IMR-90 (cell line): Measurements from ENCODE around the gene CCL15. TPM values are rescaled to one million over a fixed set of nuclear protein-coding genes. Genes with fewer than 3 reads are reported as not detected.

Experiments
- ATAC-seq: fragments of 200-7000 bp; cut with Tn5 transposase; 2 replicates; pipeline ENCODE4 v1.9.1; 2020; ENCODE audit warnings: low read depth, mild to moderate bottlenecking, moderate library complexity
- BruUV-seq: library from RNA; stranded (reverse); fragments of 400-500 nt; replicated peaks from 2 replicates; lab custom pipeline; 2021; lab: Mats Ljungman, UMichigan
- CTCF ChIA-PET: fragments of 300-600 bp; formaldehyde crosslinking; extraction: SDS; loops from one replicate; lab custom pipeline; 2021; ENCODE audit warnings: antibody characterized with exemption; lab: Yijun Ruan, JAX
- POLR2A ChIA-PET: fragments of 300-600 bp; sonication (Branson Sonifier 250); formaldehyde crosslinking; loops from one replicate; lab custom pipeline; 2022; ENCODE audit warnings: antibody characterized with exemption; ENCODE audit not compliant: unreplicated experiment; lab: Charles Lee
- DNase-seq: peaks from one replicate; pipeline ENCODE4 v3.0.0; 2013
- H2AFZ ChIP-seq: replicated peaks from 2 replicates; pipeline ENCODE3; 2013; ENCODE audit warnings: low read length, mild to moderate bottlenecking; ENCODE audit not compliant: poor library complexity
- H2AK5ac ChIP-seq: 2 replicates; pipeline ENCODE4 v1.6.1; 2013; ENCODE audit warnings: low read depth, low read length, inconsistent platforms
- H2AK9ac ChIP-seq: replicated peaks from 2 replicates; pipeline ENCODE3; 2013; ENCODE audit warnings: mild to moderate bottlenecking, low read depth, low read length, moderate library complexity; ENCODE audit not compliant: poor library complexity
- H2BK120ac ChIP-seq: 2 replicates; pipeline ENCODE4 v1.6.1; 2013; ENCODE audit warnings: low read depth, low read length, inconsistent platforms
- H2BK15ac ChIP-seq: 3 replicates; pipeline ENCODE4 v1.6.1; 2013; ENCODE audit warnings: low read depth, low read length, inconsistent platforms
- H2BK20ac ChIP-seq: 2 replicates; pipeline ENCODE4 v1.6.1; 2013; ENCODE audit warnings: low read depth, mild to moderate bottlenecking, inconsistent platforms, low read length, moderate library complexity
- H2BK5ac ChIP-seq: 2 replicates; pipeline ENCODE4 v1.6.1; 2013; ENCODE audit warnings: mild to moderate bottlenecking, low read depth, low read length, inconsistent platforms; ENCODE audit not compliant: poor library complexity, severe bottlenecking
- H3K14ac ChIP-seq: replicated peaks from 2 replicates; pipeline ENCODE4 v1.6.1; 2013; ENCODE audit warnings: low read depth, low read length, inconsistent platforms
- H3K18ac ChIP-seq: 2 replicates; pipeline ENCODE4 v1.6.1; 2013; ENCODE audit warnings: low read depth, low read length, control low read depth
- H3K23ac ChIP-seq: 2 replicates; pipeline ENCODE4 v1.6.1; 2013; ENCODE audit warnings: low read depth, low read length, inconsistent platforms
- H3K27ac ChIP-seq: 2 replicates; pipeline ENCODE4 v1.5.1; 2013; ENCODE audit warnings: mild to moderate bottlenecking, control low read depth, low read length; ENCODE audit not compliant: insufficient read depth
- H3K27me3 ChIP-seq: 2 replicates; pipeline ENCODE4 v1.6.1; 2013; ENCODE audit warnings: low read length; ENCODE audit not compliant: control insufficient read depth, insufficient read depth
- H3K36me3 ChIP-seq: 2 replicates; pipeline ENCODE4 v1.6.1; 2013; ENCODE audit warnings: low read length, mixed read lengths; ENCODE audit not compliant: control insufficient read depth, insufficient read depth
- H3K4ac ChIP-seq: 2 replicates; pipeline ENCODE4 v1.6.1; 2013; ENCODE audit warnings: low read depth, low read length, inconsistent platforms
- H3K4me1 ChIP-seq: 2 replicates; pipeline ENCODE4 v1.6.1; 2013; ENCODE audit warnings: low read length, mixed read lengths; ENCODE audit not compliant: control insufficient read depth, insufficient read depth
- H3K4me2 ChIP-seq: 2 replicates; pipeline ENCODE4 v1.6.1; 2013; ENCODE audit warnings: low read depth, mild to moderate bottlenecking, control low read depth, low read length, moderate library complexity
- H3K4me3 ChIP-seq: 2 replicates; pipeline ENCODE4 v1.5.1; 2013; ENCODE audit warnings: low read depth, mild to moderate bottlenecking, control low read depth, low read length, moderate library complexity; ENCODE audit not compliant: insufficient read depth
- H3K56ac ChIP-seq: 2 replicates; pipeline ENCODE4 v1.6.1; 2013; ENCODE audit warnings: low read length, inconsistent platforms; ENCODE audit not compliant: insufficient read depth; ENCODE audit errors: extremely low read depth
- H3K79me1 ChIP-seq, 2 experiments: 2 replicates each; pipeline ENCODE4 v1.6.1; 2013; ENCODE audit warnings: low read length in 2 of 2, inconsistent platforms in 1 of 2, low read depth in 1 of 2
- H3K9ac ChIP-seq: 2 replicates; pipeline ENCODE4 v1.6.1; 2013; ENCODE audit warnings: low read depth, low read length, control low read depth
- H3K9me1 ChIP-seq: 2 replicates; pipeline ENCODE4 v1.6.1; 2013; ENCODE audit warnings: low read length, inconsistent platforms; ENCODE audit not compliant: insufficient read depth
- H3K9me3 ChIP-seq: 2 replicates; pipeline ENCODE4 v1.6.1; 2013; ENCODE audit warnings: low read length; ENCODE audit not compliant: control insufficient read depth, insufficient read depth
- H4K20me1 ChIP-seq: 2 replicates; pipeline ENCODE4 v1.6.1; 2013; ENCODE audit warnings: low read length, inconsistent platforms; ENCODE audit not compliant: insufficient read depth
- H4K5ac ChIP-seq: 2 replicates; pipeline ENCODE4 v1.6.1; 2013; ENCODE audit warnings: mild to moderate bottlenecking, low read depth, low read length, control low read depth
- H4K8ac ChIP-seq, 2 experiments: 2 replicates each; pipeline ENCODE4 v1.6.1; 2013; ENCODE audit warnings: low read depth in 2 of 2, low read length in 2 of 2, control low read depth in 1 of 2, inconsistent platforms in 1 of 2
- H4K91ac ChIP-seq: 2 replicates; pipeline ENCODE4 v1.6.1; 2013; ENCODE audit warnings: low read depth, low read length, inconsistent platforms; ENCODE audit not compliant: insufficient read depth
- BHLHE40 ChIP-seq: fragments of 150-350 bp; IDR thresholded peaks from 2 replicates; pipeline ENCODE4 v1.6.1; 2016; ENCODE audit warnings: mild to moderate bottlenecking, low read depth, low read length
- CHD1 ChIP-seq: IDR thresholded peaks from 2 replicates; pipeline ENCODE4 v1.6.1; 2012; ENCODE audit warnings: low read depth, low read length, improper control_type of control experiment
- FOS ChIP-seq: fragments of 150-350 bp; IDR thresholded peaks from 2 replicates; pipeline ENCODE4 v1.6.1; 2016; ENCODE audit warnings: low read depth, low read length
- MAFK ChIP-seq: IDR thresholded peaks from 2 replicates; pipeline ENCODE4 v1.6.1; 2012; ENCODE audit warnings: low read depth, low read length, improper control_type of control experiment
- MXI1 ChIP-seq: IDR thresholded peaks from 2 replicates; pipeline ENCODE4 v1.6.1; 2012; ENCODE audit warnings: low read depth, mild to moderate bottlenecking, low read length, moderate library complexity, borderline replicate concordance
- POLR2A ChIP-seq: IDR thresholded peaks from 2 replicates; pipeline ENCODE4 v1.6.1; 2012; ENCODE audit warnings: mild to moderate bottlenecking, low read depth, low read length
- RAD21 ChIP-seq: IDR thresholded peaks from 2 replicates; pipeline ENCODE4 v1.6.1; 2012; ENCODE audit warnings: low read length, improper control_type of control experiment
- RCOR1 ChIP-seq: IDR thresholded peaks from 2 replicates; pipeline ENCODE4 v1.6.1; 2012; ENCODE audit warnings: mild to moderate bottlenecking, low read length, improper control_type of control experiment; ENCODE audit not compliant: insufficient replicate concordance
- SMC3 ChIP-seq: fragments of 150-350 bp; IDR thresholded peaks from 2 replicates; pipeline ENCODE4 v1.6.1; 2016; ENCODE audit warnings: low read depth, mild to moderate bottlenecking, antibody characterized with exemption, low read length, moderate library complexity
- WGBS, 2 experiments: methylation state at CpG; one replicate each; pipeline versions ENCODE4 v1.1.5 to v1.1.7; 2013; ENCODE audit warnings: missing lambda C conversion rate in 2 of 2; ENCODE audit not compliant: insufficient read length in 1 of 2; ENCODE audit errors: extremely low coverage in 2 of 2; 5-methylcytosine and 5-hydroxymethylcytosine counted together
- dilution Hi-C: fragments of 300-500 bp; cut with HindIII; formaldehyde crosslinking; loops from one replicate; pipeline ENCODE4 v1.14.3; 2018; ENCODE audit warnings: low sequenced_read_pairs; ENCODE audit not compliant: unreplicated experiment
- in situ Hi-C: fragments of 300-500 bp; cut with MboI; formaldehyde crosslinking; loops from 3 replicates; pipeline ENCODE4 v1.14.3; 2019; ENCODE audit warnings: low sequenced_read_pairs, inconsistent platforms, mixed read lengths
- intact Hi-C: fragments of 100-400 bp; cut with micrococcal nuclease; formaldehyde crosslinking; loops from 2 replicates; pipeline ENCODE4 v1.10.0; 2022
- polyA plus RNA-seq, 3 experiments: library from polyadenylated mRNA; depleted of rRNA; stranded (reverse); fragments of >200 nt; gene quantifications; 2 replicates each; pipeline ENCODE4 v1.2.3, GENCODE V29; 2012; ENCODE audit warnings: low replicate concordance in 1 of 3
- total RNA-seq: library from RNA; depleted of rRNA; stranded (reverse); fragments of >200 nt; gene quantifications from 2 replicates; pipeline ENCODE4 v1.2.3, GENCODE V29; 2012

The CCL15 gene
- total and polyA plus RNA-seq, 2 of the 4 experiments (the other 2 are of a cell fraction): not detected

GRCh38 chr17:35973333-35974260 is 27.8 kb downstream of the CCL15 start (continued):
- TF ChIP-seq SMC3 (no peak), POLR2A (no peak)

- Histone ChIP-seq H2BK15ac (no peak overlapping the region), H2AK9ac (no peak overlapping the region), H4K91ac (no peak overlapping the region), H3K36me3 (no peaks in the 10 kb centered on the region), H3K27ac (no peak overlapping the region), H2BK120ac (no peak overlapping the region), H3K4ac (no peak overlapping the region), H3K4me2 (no peak overlapping the region), H3K4me1 (peaks cover 6% of the 10 kb centered on the region), H3K79me1 (no peaks in the 10 kb centered on the region), H2AFZ (no peak overlapping the region), H3K23ac (no peak overlapping the region), H3K27me3 (peaks cover 3% of the 10 kb centered on the region; the same call in 1 of the 2 replicates), H3K18ac (no peak overlapping the region), H2BK5ac (no peak overlapping the region), H3K14ac (no peak overlapping the region), H4K5ac (no peak overlapping the region), H3K9me3 (no peaks in the 10 kb centered on the region), H3K56ac (no peak overlapping the region), H4K20me1 (no peaks in the 10 kb centered on the region), H4K8ac (no peak overlapping the region), H3K9me1 (no peaks in the 10 kb centered on the region; the same call in 1 of the 2 replicates), H2AK5ac (no peak overlapping the region), H2BK20ac (no peak overlapping the region), H3K9ac (no peak overlapping the region), H3K4me3 (no peak overlapping the region)
- ATAC-seq (no peak; the same call in 1 of the 2 replicates), DNase-seq (no peak)
- ChIA-PET POLR2A (no interaction called here), CTCF (interaction anchor here (1.3 kb wide), 1 partner anchor 510 kb away, joined by 3 read pairs; no protein-coding TSS in a partner anchor)
- dilution Hi-C loops: no loop called here
- TF ChIP-seq POLR2A (no peak), RAD21 (no peak), BHLHE40 (peak; percentile 23; the same call in 1 of the 2 replicates), MAFK (no peak), FOS (no peak), CHD1 (no peak), RCOR1 (no peak), MXI1 (no peak)
- in situ Hi-C loops: loop anchor here (5.0 kb wide), 1 partner anchor 174 kb away; no protein-coding TSS in a partner anchor
- no CpG with 5 or more reads among the region's 4 CpGs for WGBS, 2 experiments
- BruUV-seq: no TSS peak
- intact Hi-C loops: no loop called here
These were observed 28.4 kb downstream of the CCL15 start for GRCh38 chr17:35972945-35973332.
